HG03521 (cell line): ENCODE results near the gene ADAMTS19.
"Not testable (repeated sequence)": the region's sequence is repeated elsewhere in the genome, so short reads cannot be mapped to it uniquely, and the experiment has no call there.

ENCODE experiments used
- ATAC-seq: cut with Tn5 transposase; IDR thresholded peaks from one replicate; pipeline ENCODE4 v1.9.1; 2021; ENCODE audit warnings: mild to moderate bottlenecking, moderate library complexity; ENCODE audit not compliant: unreplicated experiment

ADAMTS19 gene, protein sequence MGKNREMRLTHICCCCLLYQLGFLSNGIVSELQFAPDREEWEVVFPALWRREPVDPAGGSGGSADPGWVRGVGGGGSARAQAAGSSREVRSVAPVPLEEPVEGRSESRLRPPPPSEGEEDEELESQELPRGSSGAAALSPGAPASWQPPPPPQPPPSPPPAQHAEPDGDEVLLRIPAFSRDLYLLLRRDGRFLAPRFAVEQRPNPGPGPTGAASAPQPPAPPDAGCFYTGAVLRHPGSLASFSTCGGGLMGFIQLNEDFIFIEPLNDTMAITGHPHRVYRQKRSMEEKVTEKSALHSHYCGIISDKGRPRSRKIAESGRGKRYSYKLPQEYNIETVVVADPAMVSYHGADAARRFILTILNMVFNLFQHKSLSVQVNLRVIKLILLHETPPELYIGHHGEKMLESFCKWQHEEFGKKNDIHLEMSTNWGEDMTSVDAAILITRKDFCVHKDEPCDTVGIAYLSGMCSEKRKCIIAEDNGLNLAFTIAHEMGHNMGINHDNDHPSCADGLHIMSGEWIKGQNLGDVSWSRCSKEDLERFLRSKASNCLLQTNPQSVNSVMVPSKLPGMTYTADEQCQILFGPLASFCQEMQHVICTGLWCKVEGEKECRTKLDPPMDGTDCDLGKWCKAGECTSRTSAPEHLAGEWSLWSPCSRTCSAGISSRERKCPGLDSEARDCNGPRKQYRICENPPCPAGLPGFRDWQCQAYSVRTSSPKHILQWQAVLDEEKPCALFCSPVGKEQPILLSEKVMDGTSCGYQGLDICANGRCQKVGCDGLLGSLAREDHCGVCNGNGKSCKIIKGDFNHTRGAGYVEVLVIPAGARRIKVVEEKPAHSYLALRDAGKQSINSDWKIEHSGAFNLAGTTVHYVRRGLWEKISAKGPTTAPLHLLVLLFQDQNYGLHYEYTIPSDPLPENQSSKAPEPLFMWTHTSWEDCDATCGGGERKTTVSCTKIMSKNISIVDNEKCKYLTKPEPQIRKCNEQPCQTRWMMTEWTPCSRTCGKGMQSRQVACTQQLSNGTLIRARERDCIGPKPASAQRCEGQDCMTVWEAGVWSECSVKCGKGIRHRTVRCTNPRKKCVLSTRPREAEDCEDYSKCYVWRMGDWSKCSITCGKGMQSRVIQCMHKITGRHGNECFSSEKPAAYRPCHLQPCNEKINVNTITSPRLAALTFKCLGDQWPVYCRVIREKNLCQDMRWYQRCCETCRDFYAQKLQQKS

DNA sequence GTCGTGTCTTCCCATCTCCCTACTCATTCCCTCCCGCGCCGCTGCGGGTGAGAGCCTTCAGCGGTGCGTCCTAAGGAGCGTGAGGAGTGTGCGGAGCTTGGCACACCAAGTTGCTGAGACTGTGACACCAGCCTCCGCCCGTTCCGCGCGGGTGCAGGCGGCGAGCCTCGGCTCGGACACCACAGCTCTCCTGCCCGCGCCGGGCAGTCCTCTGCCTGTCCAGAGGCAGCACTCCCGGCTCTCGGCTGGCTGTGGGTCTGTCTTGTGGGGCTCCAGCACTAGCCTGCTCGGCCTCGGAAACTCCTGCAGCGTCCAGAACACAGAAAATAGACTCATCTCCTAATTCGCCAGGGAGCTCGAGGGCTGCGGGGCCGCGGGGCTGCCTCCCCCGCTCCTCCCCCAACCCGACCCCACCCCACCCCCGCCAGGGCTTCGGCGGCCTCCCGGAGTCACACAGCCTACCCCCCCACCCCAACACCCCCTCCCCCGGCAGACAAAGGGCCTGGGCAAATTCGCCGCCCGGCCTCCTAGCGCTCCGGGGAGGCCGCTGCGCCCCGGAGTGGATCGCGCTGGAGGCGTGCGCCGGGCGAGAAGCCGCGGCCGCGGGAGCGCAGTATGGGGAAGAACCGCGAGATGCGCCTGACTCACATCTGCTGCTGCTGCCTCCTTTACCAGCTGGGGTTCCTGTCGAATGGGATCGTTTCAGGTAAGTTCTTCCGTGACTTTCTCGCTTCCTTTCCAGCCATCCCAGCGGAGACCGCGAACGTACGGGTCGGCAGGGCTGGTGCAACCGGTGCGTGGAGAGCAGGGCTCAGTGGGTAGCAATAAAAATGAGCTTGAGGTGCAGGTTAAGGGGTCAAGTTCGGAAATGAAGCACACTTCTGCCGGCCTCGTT is at the start of gene ADAMTS19:
TSS of gene ADAMTS19 (plus strand) at position 522 of the 895 bp plus-strand sequence. CDS start at position 616, 94 bp downstream.
- ATAC-seq = no peak

DNA sequence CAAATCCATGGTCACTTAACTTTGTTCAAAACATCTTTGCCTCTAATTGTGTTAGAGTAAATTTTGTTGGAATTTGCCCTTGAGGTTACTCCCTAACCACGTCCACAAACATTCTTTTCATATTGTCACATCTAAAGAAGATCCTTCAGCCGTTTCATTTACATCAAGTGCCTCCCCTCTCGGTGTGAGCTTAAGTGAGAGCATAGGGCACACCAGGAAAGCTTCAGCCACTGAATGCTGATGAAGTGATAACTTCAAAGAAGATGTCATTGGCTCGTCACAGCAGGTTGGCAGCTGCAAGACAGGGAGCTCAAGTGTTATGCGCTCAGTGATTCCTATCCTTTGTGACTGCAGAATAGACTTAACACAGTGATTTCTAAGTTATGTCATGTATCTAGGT is 49.6 kb upstream of the ADAMTS19 start:
- no peak for ATAC-seq

DNA sequence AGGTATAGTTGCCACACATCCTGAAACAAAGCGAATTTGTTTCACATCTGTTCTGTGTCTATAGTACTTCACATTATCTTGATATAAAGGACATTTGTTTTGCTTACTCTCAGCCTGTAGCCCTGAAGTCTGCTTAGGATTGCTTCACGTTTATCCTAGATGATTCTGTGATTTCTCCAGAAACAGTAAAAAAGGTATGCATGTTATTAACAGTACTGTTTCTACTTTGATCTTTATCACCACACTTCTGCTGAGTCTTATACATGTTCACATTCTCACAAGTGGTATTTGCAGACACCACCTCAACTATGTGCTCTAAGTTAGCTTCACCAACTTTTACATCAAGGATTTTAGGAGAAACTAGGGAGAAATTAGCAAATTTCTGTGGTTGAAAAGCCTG is 47.4 kb upstream of the ADAMTS19 start:
- ATAC-seq = no peak

DNA sequence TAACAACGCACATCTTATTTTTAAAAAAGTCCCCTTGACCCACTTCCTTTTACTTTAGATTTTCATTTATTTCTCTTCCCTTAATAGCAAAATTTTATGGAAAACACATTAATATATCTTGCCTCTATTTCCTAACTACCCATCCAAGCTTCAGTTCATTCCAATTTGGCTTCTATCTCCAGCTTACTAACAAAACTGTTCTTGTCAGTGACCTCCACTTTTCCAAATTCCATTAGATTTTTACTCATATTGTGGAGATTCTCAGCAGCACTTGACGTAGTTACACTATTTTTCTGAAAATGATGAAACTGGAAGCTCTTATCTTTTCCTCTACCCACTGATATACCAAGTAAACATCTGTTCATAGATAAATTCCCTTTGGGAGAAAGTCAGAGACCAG is 46.5 kb upstream of the ADAMTS19 start:
- ATAC-seq = no peak

DNA sequence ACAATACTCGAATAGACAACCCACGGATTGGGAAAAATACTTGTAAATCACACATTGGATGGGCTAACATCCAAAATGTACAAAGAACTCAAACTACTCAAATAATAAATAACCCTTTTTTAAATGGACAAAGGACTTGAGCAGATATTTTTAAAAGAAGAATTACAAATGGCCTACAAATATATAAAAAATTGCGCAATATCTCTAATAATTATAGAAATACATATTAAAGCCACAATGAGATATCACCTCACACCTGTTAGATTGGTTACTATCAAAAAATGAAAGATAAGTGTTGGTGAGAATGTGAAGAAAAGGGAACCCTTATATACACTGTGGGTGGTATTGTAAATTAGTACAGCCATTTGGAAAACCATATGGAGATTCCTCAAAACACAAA is 40.8 kb upstream of the ADAMTS19 start:
- ATAC-seq = no peak

DNA sequence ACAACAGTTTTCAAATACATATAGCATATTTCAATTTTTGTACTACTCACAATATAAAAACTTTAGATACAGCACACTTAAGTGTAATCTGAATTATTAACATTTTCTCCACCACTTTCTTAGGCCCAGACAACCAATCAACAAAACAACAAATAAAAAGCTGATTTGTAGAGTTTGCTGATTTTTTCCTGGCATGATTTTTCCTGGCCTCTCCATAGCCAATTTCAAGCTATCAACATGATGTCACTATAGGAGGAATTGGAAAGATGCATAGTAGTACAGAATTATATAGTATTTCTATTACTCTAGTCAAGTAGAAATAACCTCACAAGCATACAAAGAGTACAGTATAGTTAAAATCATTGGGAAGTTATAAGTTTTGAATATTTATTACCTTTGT is 35.1 kb upstream of the ADAMTS19 start:
- no peak for ATAC-seq

DNA sequence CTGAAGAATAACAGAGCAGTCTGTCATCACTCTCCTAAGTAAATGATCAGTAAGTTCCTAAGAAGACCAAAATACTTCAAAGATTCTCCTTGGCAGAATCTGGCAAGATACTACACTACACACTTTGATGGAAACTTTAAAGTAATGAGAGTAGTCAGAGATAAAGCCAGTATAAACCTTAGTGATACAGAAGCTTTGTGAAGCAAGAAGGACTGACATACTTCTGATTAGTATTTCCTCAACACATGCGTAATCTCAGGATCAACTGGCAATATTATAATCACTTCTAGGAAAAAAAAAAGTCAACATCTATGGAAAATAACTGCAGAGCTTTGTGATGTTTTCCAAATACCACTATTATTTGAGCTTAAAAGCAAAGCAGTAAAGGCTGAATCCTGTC is 34.0 kb upstream of the ADAMTS19 start:
- no peak for ATAC-seq

DNA sequence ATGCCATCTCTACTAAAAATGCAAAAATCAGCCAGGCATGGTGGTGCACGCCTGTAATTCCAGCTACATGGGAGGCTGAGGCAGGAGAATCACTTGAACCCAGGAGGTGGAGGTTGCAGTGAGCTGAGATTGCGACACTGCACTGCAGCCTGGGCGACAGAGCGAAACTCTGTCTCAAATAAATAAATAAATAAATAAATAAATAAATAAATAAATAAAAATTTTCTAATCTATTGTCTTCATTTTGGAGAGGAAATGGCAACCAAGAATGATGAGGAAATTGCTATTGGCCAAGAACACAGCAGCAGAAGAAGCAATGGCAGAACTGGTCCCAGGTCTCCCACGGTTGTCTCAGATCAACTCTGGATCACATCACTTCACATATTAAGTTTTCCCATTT is 31.5 kb upstream of the ADAMTS19 start:
- ATAC-seq = not testable (repeated sequence)

DNA sequence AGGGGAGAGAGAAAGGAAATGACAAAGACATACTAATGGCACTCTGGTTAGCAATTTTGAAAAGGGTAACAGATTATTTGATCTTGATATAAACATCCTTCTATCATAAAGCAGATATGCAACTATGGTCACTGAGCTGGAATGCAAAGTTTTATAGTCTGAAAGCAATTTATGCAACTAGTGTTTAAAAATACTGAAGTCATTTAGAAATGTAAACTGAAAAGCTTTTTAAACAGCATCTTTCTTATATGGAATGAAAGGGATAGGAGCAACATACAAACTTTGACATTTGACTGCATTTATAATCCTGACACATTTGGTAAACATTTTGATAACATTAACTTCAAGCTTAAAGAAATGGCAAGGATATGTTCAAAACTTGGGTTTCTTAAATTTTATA is 28.7 kb upstream of the ADAMTS19 start:
- no peak for ATAC-seq

DNA sequence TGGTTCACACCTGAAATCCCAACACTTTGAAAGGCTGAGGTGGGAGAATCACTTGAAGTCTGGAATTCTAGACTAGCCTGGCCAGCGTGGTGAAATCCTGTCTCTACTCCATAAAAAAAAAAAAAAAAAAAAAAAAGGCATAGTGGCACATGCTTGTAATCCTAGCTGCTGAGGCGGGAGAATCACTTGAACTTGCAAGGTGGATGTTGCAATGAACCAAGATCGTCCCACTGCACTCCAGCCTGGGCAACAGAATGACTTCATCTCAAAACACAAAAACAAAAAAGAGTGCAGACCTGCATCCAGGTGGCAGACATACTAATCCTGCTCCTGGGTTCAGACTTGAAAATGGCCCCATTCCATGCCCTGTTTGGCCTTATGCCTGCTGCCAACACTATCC is 21.8 kb upstream of the ADAMTS19 start:
- no peak for ATAC-seq

DNA sequence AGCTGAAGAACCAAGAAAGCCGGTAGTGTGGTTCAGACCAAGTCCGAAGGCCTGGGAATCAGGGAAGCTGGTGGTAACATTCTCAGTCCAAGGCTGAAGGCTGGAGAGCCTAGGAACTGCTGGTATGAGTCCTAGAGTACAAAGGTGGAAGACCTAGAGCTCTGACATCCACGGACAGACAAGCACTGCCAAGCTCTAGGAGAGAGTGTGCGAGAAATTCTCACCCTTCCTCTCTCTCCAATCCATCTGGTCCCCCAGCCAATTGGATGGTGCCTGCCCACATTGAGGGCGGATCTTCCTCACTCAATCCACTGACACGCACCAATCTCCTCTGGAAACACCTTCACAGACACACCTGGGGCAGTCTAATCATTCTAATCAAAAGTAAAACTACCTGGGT is 19.7 kb upstream of the ADAMTS19 start:
- no peak for ATAC-seq

DNA sequence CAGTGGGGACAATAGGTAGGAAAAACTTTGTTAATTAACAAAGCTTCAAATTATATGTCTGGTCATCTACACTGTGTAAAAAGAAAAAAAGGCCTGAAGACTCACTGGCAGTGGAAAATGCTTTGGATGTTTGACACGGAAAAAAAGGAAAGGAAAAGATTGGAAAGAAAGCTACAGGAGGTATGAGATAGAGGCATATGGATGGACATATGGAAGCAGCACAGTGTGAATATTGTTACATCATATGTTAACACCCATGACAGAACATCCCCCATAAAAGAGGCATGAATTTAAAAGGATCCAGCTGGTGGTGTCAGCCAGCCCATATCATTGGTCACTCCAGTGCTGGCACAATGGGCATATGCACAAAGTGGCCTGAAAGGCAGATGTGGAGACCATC is 19.0 kb upstream of the ADAMTS19 start:
- ATAC-seq = no peak

DNA sequence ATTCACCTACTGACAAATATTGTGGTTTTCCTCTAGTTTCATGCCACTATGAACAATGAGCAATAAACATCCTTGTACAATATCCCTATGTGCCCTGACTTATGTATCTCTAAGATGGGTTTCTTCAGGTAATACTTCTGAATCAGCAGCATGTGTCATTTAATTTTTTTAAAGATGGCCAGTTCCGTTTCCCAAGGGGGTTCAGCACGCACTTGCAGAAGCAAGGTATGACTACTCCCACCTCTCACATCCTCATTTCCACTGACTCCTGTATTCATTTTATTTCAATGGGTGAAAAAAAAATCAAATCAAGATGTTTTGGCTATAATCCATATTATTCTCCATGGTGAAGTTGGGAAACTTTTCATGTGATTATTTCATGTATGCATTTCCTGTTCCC is 14.7 kb upstream of the ADAMTS19 start:
- no peak for ATAC-seq

DNA sequence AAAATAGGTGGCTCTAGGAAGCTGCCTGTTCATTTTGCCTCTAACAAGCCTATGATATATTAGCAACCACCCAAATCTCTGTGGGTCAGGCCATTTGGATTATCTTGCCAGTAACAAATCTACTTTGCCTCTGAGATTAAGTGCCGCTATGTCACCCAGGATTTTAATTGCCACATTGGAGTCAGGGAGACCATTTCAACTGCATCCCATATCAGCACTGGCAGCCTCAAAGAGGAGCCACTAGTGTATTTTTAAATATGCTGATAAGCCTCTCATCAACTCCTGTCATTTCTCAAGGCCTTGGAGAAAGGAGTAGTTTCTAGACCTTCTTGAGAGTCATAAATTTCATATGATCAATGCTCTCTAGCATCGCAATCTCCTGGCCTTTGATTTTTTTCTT is 12.1 kb upstream of the ADAMTS19 start:
- no peak for ATAC-seq

DNA sequence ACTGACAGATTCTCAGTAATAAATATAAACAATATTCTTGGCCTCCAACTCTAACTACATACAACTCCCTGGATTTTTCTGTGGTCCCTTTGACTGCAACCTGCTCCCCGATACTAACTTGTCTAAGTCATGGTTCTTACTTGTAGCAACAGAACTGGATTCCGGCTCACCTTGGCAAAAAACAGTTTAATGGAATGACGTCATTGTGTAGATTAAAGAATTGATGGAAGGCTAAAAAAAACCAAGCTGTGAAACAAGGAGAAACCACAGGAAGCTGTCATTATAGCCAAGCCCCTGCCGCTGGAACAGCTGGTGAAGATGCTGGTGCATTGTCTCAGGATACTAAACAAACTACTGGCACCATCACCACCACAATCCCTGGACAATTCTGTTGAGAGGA is 11.4 kb upstream of the ADAMTS19 start:
- no peak for ATAC-seq

DNA sequence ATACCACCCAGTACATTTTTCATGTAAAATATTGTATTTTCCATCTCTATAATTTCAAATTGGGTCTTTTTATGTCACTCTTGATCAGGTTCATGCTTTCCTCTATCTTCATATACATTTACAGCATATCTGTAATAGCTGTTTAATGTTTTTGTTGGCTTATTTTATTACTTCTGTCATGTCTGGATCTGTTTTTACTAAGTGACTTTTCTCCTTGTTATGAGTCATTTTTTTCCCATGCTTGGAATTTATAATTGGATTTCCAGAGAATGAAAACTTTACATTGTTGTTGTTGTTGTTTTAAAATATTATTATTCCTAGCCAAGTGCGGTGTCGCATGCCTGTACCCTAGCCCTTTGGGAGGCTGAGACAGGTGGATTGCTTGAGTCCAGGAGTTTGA is 5.6 kb upstream of the ADAMTS19 start:
- no peak for ATAC-seq

DNA sequence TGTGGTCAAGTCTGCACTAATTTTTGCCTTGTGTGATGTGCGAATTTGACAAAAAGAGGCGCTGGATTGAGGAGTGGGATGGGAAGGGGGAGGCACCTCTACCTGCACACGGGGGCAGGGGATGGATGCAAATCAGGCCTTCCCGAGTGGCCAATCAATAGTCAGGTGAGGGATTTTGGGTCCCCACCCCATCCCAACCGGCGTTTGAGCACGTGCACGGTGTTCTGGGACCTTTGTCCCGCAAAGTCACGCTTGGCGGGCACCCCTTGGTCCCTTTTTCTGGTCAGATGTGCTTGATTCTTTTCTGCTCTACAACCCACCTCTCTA is 685 bp upstream of the ADAMTS19 start:
- no peak for ATAC-seq

DNA sequence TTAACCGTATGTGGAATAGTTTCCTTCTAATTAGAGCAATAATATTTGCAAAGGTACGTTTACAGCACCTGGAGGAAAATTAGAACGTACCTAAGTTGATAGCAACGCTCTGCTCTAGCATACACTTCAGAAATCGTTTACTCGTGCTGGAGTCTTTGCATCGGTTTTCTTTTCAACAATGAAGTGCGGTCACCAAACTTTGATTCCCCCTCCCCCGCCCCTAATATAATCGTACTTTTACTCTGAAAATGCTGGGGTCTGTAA is 506 bp downstream of the ADAMTS19 start:
- no peak for ATAC-seq

DNA sequence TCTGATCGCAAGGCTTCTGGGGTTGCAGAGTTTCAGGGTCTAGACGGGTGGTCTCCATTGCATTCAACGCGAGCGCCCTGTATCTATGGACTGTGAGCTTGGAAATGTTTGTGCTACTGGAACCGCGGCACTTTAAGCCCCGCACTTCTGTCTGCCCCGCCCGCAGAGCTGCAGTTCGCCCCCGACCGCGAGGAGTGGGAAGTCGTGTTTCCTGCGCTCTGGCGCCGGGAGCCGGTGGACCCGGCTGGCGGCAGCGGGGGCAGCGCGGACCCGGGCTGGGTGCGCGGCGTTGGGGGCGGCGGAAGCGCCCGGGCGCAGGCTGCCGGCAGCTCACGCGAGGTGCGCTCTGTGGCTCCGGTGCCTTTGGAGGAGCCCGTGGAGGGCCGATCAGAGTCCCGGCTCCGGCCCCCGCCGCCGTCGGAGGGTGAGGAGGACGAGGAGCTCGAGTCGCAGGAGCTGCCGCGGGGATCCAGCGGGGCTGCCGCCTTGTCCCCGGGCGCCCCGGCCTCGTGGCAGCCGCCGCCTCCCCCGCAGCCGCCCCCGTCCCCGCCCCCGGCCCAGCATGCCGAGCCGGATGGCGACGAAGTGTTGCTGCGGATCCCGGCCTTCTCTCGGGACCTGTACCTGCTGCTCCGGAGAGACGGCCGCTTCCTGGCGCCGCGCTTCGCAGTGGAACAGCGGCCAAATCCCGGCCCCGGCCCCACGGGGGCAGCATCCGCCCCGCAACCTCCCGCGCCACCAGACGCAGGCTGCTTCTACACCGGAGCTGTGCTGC is 1.0 kb downstream of the ADAMTS19 start:
- ATAC-seq = no peak

DNA sequence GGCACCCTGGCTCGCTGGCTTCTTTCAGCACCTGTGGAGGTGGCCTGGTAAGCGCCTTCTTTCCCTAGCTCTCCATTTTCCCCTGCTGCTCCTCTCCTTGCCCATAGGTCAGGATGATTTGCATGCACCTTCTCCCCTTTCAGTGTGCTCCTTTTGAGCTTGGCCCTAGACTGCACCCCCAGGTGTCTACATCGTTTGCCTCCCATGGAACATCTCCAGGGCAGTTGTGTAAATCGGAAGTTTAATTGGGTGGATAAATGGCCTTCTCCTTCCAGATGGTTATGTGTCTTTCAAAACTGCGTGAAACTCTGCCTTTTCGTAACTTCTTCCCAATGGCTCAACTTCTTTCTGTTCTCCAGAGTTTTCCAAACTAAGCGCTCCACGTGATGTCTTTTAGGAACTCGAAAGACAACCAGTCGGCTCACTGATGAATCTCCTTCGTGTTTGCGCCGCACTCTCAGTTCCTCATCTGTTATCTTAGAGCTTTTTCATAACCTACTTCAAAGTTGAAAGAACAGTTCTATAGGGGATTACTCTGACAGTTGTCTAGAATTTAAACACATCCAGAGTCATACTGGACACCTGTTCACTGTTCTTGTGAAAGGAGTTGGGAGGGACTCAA is 1.7 kb downstream of the ADAMTS19 start:
- no peak for ATAC-seq
